SK-N-SH (cell line): ENCODE measurements around the gene LDB2. TPM values are rescaled to one million over a fixed set of nuclear protein-coding genes. Genes with fewer than 3 reads are reported as not detected.

Experiments used
- CTCF ChIA-PET: fragments of 300-600, 350-600 bp; formaldehyde crosslinking; extraction: SDS; loops from one replicate; lab custom pipeline; 2021; lab: Yijun Ruan, JAX
- POLR2A ChIA-PET: fragments of 350-600 bp; sonication (Branson Sonifier 250); formaldehyde crosslinking; extraction: SDS; loops from one replicate; lab custom pipeline; 2020; ENCODE audit warnings: antibody characterized with exemption, inconsistent platforms; lab: Yijun Ruan, JAX
- DNase-seq: peaks from one replicate; pipeline ENCODE4 v3.0.0; 2012
- H2AFZ ChIP-seq: fragments of 200-600 bp; sonication (generic); 2 replicates; pipeline ENCODE4 v1.8.1; 2016; ENCODE audit warnings: antibody characterized with exemption, mild to moderate bottlenecking, low read depth
- H3F3A ChIP-seq: fragments of 200-600 bp; sonication (generic); replicated peaks from 2 replicates; pipeline ENCODE3; 2016; ENCODE audit warnings: antibody characterized with exemption, mild to moderate bottlenecking; ENCODE audit not compliant: insufficient read depth
- H3K27ac ChIP-seq, 2 experiments: fragments of 200-500 bp in 1 of 2; fragments of 200-600 bp in 1 of 2; sonication (Bioruptor generic) in 1 of 2; sonication (generic), shearing (Covaris generic) in 1 of 2; 2 replicates each; pipeline versions ENCODE4 v1.5.1 to v1.6.1; 2014 to 2016; ENCODE audit warnings: low read depth in 2 of 2, inconsistent platforms in 1 of 2, low read length in 1 of 2, mild to moderate bottlenecking in 1 of 2, mixed read lengths in 1 of 2
- H3K27me3 ChIP-seq: fragments of 200-600 bp; sonication (generic), shearing (Covaris generic); 2 replicates; pipeline ENCODE4 v1.6.1; 2016; ENCODE audit warnings: mixed run types; ENCODE audit not compliant: insufficient read depth
- H3K36me3 ChIP-seq, 2 experiments: fragments of 200-500 bp in 1 of 2; fragments of 200-600 bp in 1 of 2; sonication (Bioruptor generic) in 1 of 2; sonication (generic) in 1 of 2; replicated peaks in 1 of 2; 2 replicates each; pipeline versions ENCODE3 to v1.5.1; 2014 to 2016; ENCODE audit warnings: low read length in 1 of 2, mild to moderate bottlenecking in 1 of 2; ENCODE audit not compliant: insufficient read depth in 2 of 2, control insufficient read depth in 1 of 2
- H3K4me1 ChIP-seq, 2 experiments: fragments of 200-500 bp in 1 of 2; fragments of 200-600 bp in 1 of 2; sonication (Bioruptor generic) in 1 of 2; sonication (generic), shearing (Covaris generic) in 1 of 2; 2 replicates each; pipeline versions ENCODE4 v1.5.1 to v1.6.1; 2014 to 2016; ENCODE audit warnings: low read depth in 1 of 2, low read length in 1 of 2, mixed run types in 1 of 2; ENCODE audit not compliant: insufficient read depth in 2 of 2, control insufficient read depth in 1 of 2
- H3K4me2 ChIP-seq: fragments of 200-600 bp; sonication (generic), shearing (Covaris generic); 2 replicates; pipeline ENCODE4 v1.6.1; 2017; ENCODE audit warnings: mixed run types
- H3K4me3 ChIP-seq, 2 experiments: fragments of 200-500 bp in 1 of 2; fragments of 200-600 bp in 1 of 2; sonication (Bioruptor generic) in 1 of 2; sonication (generic), shearing (Covaris generic) in 1 of 2; 2 replicates each; pipeline versions ENCODE4 v1.5.1 to v1.8.1; 2014 to 2016; ENCODE audit warnings: low read depth in 2 of 2, inconsistent platforms in 1 of 2, low read length in 1 of 2, mild to moderate bottlenecking in 1 of 2, mixed read lengths in 1 of 2, moderate library complexity in 1 of 2
- H3K79me2 ChIP-seq: fragments of 200-600 bp; sonication (generic); 2 replicates; pipeline ENCODE4 v1.8.1; 2017; ENCODE audit warnings: mild to moderate bottlenecking; ENCODE audit not compliant: insufficient read depth
- H3K9ac ChIP-seq: fragments of 200-600 bp; sonication (generic); 2 replicates; pipeline ENCODE4 v1.6.1; 2017; ENCODE audit warnings: mixed run types
- H3K9me2 ChIP-seq: fragments of 200-600 bp; sonication (generic); 2 replicates; pipeline ENCODE4 v1.6.1; 2017; ENCODE audit warnings: mixed run types
- H3K9me3 ChIP-seq: fragments of 200-600 bp; sonication (generic); 2 replicates; pipeline ENCODE4 v1.6.1; 2017; ENCODE audit warnings: mixed run types, mild to moderate bottlenecking, moderate library complexity
- H4K20me1 ChIP-seq: fragments of 200-600 bp; sonication (generic); 2 replicates; pipeline ENCODE4 v1.6.1; 2017; ENCODE audit warnings: mild to moderate bottlenecking, mixed run types; ENCODE audit not compliant: insufficient read depth
- FOSL2 ChIP-seq: IDR thresholded peaks from 2 replicates; pipeline ENCODE4 v1.4.0; 2012; ENCODE audit warnings: low read depth, mild to moderate bottlenecking, moderate library complexity, borderline replicate concordance
- NRF1 ChIP-seq: IDR thresholded peaks from 2 replicates; pipeline ENCODE4 v1.6.1; 2012; ENCODE audit warnings: low read depth, mild to moderate bottlenecking, low read length
- RCOR1 ChIP-seq: fragments of 150-350 bp; IDR thresholded peaks from 2 replicates; pipeline ENCODE4 v1.6.1; 2017; ENCODE audit warnings: antibody characterized with exemption, low read length
- REST ChIP-seq: IDR thresholded peaks from 2 replicates; pipeline ENCODE4 v1.6.1; 2012; ENCODE audit warnings: mild to moderate bottlenecking, low read depth, low read length, moderate library complexity
- SIN3A ChIP-seq: IDR thresholded peaks from 2 replicates; pipeline ENCODE4 v1.6.1; 2012; ENCODE audit warnings: low read depth, mild to moderate bottlenecking, low read length, moderate library complexity, borderline replicate concordance
- TCF12 ChIP-seq: IDR thresholded peaks from 2 replicates; pipeline ENCODE4 v1.4.0; 2012
- USF1 ChIP-seq: IDR thresholded peaks from 2 replicates; pipeline ENCODE4 v1.4.0; 2012; ENCODE audit warnings: low read depth, borderline replicate concordance
- ZBTB33 ChIP-seq: IDR thresholded peaks from 2 replicates; pipeline ENCODE4 v1.4.0; 2012; ENCODE audit warnings: low read depth, borderline replicate concordance
- WGBS: methylation state at CpG from one replicate; pipeline ENCODE4 v1.1.6; 2017; ENCODE audit warnings: low lambda C conversion rate; 5-methylcytosine and 5-hydroxymethylcytosine counted together
- polyA plus RNA-seq, 3 experiments: library from polyadenylated mRNA; depleted of rRNA; stranded (reverse); fragments of >200 nt; gene quantifications; 2 replicates each; pipeline ENCODE4 v1.2.3, GENCODE V29; 2012

Gene LDB2
- polyA plus RNA-seq, 1 of the 3 experiments (the other 2 are of a cell fraction): 11.0 TPM

- Histone ChIP-seq H3K4me1 (peaks cover 0 to 14% of the 10 kb centered on the region in 2 experiments; a peak in 1 of 4 replicates), H3K79me2 (no peaks in the 10 kb centered on the region), H3K9me2 (no peaks in the 10 kb centered on the region), H3K27me3 (no peaks in the 10 kb centered on the region), H3K9ac (no peak overlapping the region), H3K4me3 (no peak overlapping the region), H3K27ac (no peak overlapping the region), H3K4me2 (no peak overlapping the region), H2AFZ (no peak overlapping the region), H3K9me3 (no peaks in the 10 kb centered on the region), H3F3A (peaks cover 6% of the 10 kb centered on the region), H3K36me3 (no peaks in the 10 kb centered on the region), H4K20me1 (no peaks in the 10 kb centered on the region)
- 18% methylated on average over 1 of the region's 1 CpG for WGBS
- TF ChIP-seq FOSL2 (no peak), RCOR1 (no peak), TCF12 (no peak), NRF1 (no peak), ZBTB33 (no peak), REST (no peak)
- POLR2A ChIA-PET: no interaction called here
- no peak for DNase-seq
- CTCF ChIA-PET: interaction anchor here (1.0 kb wide), 1 partner anchor 294 kb away, joined by 3 read pairs; no protein-coding TSS in a partner anchor
These were observed 275.6 kb downstream of the LDB2 start for GRCh38 chr4:16622826-16623225.

- DNase-seq: no peak
- Histone ChIP-seq H3K9ac (no peak overlapping the region), H3K4me3 (no peak overlapping the region), H3K4me2 (no peak overlapping the region), H3F3A (no peaks in the 10 kb centered on the region), H2AFZ (no peak overlapping the region), H3K9me2 (no peaks in the 10 kb centered on the region), H3K9me3 (no peaks in the 10 kb centered on the region), H3K4me1 (no peaks in the 10 kb centered on the region), H4K20me1 (no peaks in the 10 kb centered on the region), H3K36me3 (no peaks in the 10 kb centered on the region), H3K27me3 (no peaks in the 10 kb centered on the region), H3K27ac (no peak overlapping the region), H3K79me2 (no peaks in the 10 kb centered on the region)
- 72% methylated on average over 5 of the region's 5 CpGs for WGBS
- POLR2A ChIA-PET: no interaction called here
- TF ChIP-seq USF1: no peak
- no peak for TF ChIP-seq SIN3A
- CTCF ChIA-PET: interaction anchor here (1.2 to 1.5 kb wide), 2 partner anchors 26 to 735 kb away, joined by 3 to 6 read pairs; no protein-coding TSS in a partner anchor
These were observed 281.0 kb downstream of the LDB2 start for GRCh38 chr4:16617435-16617834.
